Cardiac muscle cell (in vitro differentiated cells and primary cell): Measurements from ENCODE around the gene RPN2. TPM values are rescaled to one million over a fixed set of nuclear protein-coding genes. Genes with fewer than 3 reads are reported as not detected.

Experiments
- DNase-seq, 2 donors: peaks; one replicate each; pipeline versions ENCODE4 v3.0.0 to v3.0.0-alpha.2; 2010 to 2017; ENCODE audit warnings: low read depth in 1 of 2, low spot score in 1 of 2
- H3K27ac ChIP-seq: fragments of 200-600 bp; sonication (generic); 2 replicates; pipeline ENCODE4 v1.5.1; 2016
- H3K27me3 ChIP-seq: fragments of 200-600 bp; sonication (generic); 2 replicates; pipeline ENCODE4 v1.6.0; 2016; ENCODE audit warnings: control low read depth
- H3K36me3 ChIP-seq: fragments of 200-600 bp; sonication (generic); 2 replicates; pipeline ENCODE4 v1.5.1; 2016; ENCODE audit warnings: control low read depth
- H3K4me1 ChIP-seq: fragments of 200-600 bp; sonication (generic); 2 replicates; pipeline ENCODE4 v1.8.1; 2017; ENCODE audit warnings: low read depth, mild to moderate bottlenecking, mixed run types
- H3K4me3 ChIP-seq: fragments of 200-600 bp; sonication (generic); 2 replicates; pipeline ENCODE4 v1.5.1; 2016; ENCODE audit warnings: mild to moderate bottlenecking
- H3K9me3 ChIP-seq: fragments of 200-600 bp; sonication (generic); 2 replicates; pipeline ENCODE4 v1.5.1; 2017; ENCODE audit warnings: low read depth, mild to moderate bottlenecking, control low read depth
- CTCF ChIP-seq: IDR thresholded peaks from 2 replicates; pipeline ENCODE4 v1.5.1; 2012; ENCODE audit warnings: low read depth, mild to moderate bottlenecking, low read length
- polyA plus RNA-seq: library from polyadenylated mRNA; unstranded; fragments of >200 nt; fragmentation: Nextera tagmentation; extraction: Ambion mirVana; gene quantifications from 2 replicates; pipeline ENCODE4 v1.2.1, GENCODE V29; 2016
- total RNA-seq: library from RNA; depleted of rRNA; stranded (reverse); fragments of >200 nt; gene quantifications from 2 replicates; pipeline ENCODE4 v1.2.3, GENCODE V29; 2016

The RPN2 gene
- total and polyA plus RNA-seq, 2 experiments from 2014 or later, result 150 to 259 TPM

GRCh38 chr20:37267667-37268313 is 88.7 kb downstream of the RPN2 start:
- DNase-seq, result no peak
- no peaks in the 10 kb centered on the region for H3K9me3 ChIP-seq
- no peaks in the 10 kb centered on the region for H3K36me3 ChIP-seq
- no peak overlapping the region for H3K27ac ChIP-seq
- no peaks in the 10 kb centered on the region for H3K27me3 ChIP-seq
- H3K4me1 ChIP-seq, result no peaks in the 10 kb centered on the region
- TF ChIP-seq CTCF, result no peak
- no peak overlapping the region for H3K4me3 ChIP-seq

- Histone ChIP-seq H3K27me3 (no peaks in the 10 kb centered on the region), H3K4me3 (no peak overlapping the region), H3K27ac (peak overlapping the region; percentile 57), H3K9me3 (no peaks in the 10 kb centered on the region), H3K4me1 (peaks cover 7% of the 10 kb centered on the region), H3K36me3 (no peaks in the 10 kb centered on the region)
- TF ChIP-seq CTCF, result no peak
- DNase-seq, result peak in 1 of 2 donors; percentile 18
These were observed 91.7 kb downstream of the RPN2 start for GRCh38 chr20:37270576-37271420.

- Histone ChIP-seq H3K36me3 (no peaks in the 10 kb centered on the region), H3K9me3 (no peaks in the 10 kb centered on the region), H3K27ac (no peak overlapping the region), H3K4me1 (peaks cover 7% of the 10 kb centered on the region), H3K4me3 (no peak overlapping the region), H3K27me3 (no peaks in the 10 kb centered on the region)
- no peak for TF ChIP-seq CTCF
- DNase-seq, result no peak
These were observed 92.3 kb downstream of the RPN2 start for GRCh38 chr20:37271421-37271768.

- Histone ChIP-seq H3K4me1 (peaks cover 7% of the 10 kb centered on the region), H3K27me3 (no peaks in the 10 kb centered on the region), H3K27ac (no peak overlapping the region), H3K36me3 (no peaks in the 10 kb centered on the region), H3K4me3 (no peak overlapping the region), H3K9me3 (no peaks in the 10 kb centered on the region)
- TF ChIP-seq CTCF, result no peak
- DNase-seq, result no peak
These were observed 94.9 kb downstream of the RPN2 start for GRCh38 chr20:37273988-37274387.

GRCh38 chr20:37274851-37275524 is 95.9 kb downstream of the RPN2 start:
- DNase-seq, result no peak
- H3K27ac ChIP-seq, result peak overlapping the region; percentile 42
- no peak overlapping the region for H3K4me3 ChIP-seq
- peaks cover 7% of the 10 kb centered on the region for H3K4me1 ChIP-seq
- no peak for TF ChIP-seq CTCF
- no peaks in the 10 kb centered on the region for H3K27me3 ChIP-seq
- no peaks in the 10 kb centered on the region for H3K36me3 ChIP-seq
- no peaks in the 10 kb centered on the region for H3K9me3 ChIP-seq
